Renal pelvis (tissue), 4 donors: ENCODE measurements around the gene PTAFR. TPM values are rescaled to one million over a fixed set of nuclear protein-coding genes. Genes with fewer than 3 reads are reported as not detected.
"Not testable (repeated sequence)": the region's sequence is repeated elsewhere in the genome, so short reads cannot be mapped to it uniquely, and the experiment has no call there.

Experiments
- DNase-seq: peaks from one replicate; pipeline ENCODE4 v3.0.0-alpha.2; 2013
- polyA plus RNA-seq, 3 donors: library from polyadenylated mRNA; unstranded; fragments of 120-200 nt; gene quantifications; one replicate each; pipeline ENCODE4 v1.2.1, GENCODE V29; 2013; ENCODE audit not compliant: insufficient read length in 3 of 3

The PTAFR gene
- polyA plus RNA-seq, 3 donors = 2.2 to 2.6 (median 2.4) TPM

GRCh38 chr1:28147264-28148094, 29.0 kb downstream of the PTAFR start:
- no peak for DNase-seq

GRCh38 chr1:28145728-28146127, 30.8 kb downstream of the PTAFR start:
- no peak for DNase-seq

- DNase-seq = no peak
These were observed 32.0 kb downstream of the PTAFR start for GRCh38 chr1:28144203-28145135.

GRCh38 chr1:28143496-28144202, 32.8 kb downstream of the PTAFR start:
- no peak for DNase-seq

- DNase-seq = no peak
These were observed 34.8 kb downstream of the PTAFR start for GRCh38 chr1:28141685-28142084.

- not testable (repeated sequence) for DNase-seq
These were observed 36.6 kb downstream of the PTAFR start for GRCh38 chr1:28139866-28140265.

- DNase-seq = no peak
These were observed 37.3 kb downstream of the PTAFR start for GRCh38 chr1:28139025-28139712.

- DNase-seq = no peak
These were observed 39.4 kb downstream of the PTAFR start for GRCh38 chr1:28136922-28137613.

GRCh38 chr1:28136169-28136921, 40.1 kb downstream of the PTAFR start:
- no peak for DNase-seq

- peak; percentile 45 for DNase-seq
These were observed 40.9 kb downstream of the PTAFR start for GRCh38 chr1:28135371-28136168.

- DNase-seq = no peak
These were observed 41.8 kb downstream of the PTAFR start for GRCh38 chr1:28134651-28135207.

- peak; percentile 38 for DNase-seq
These were observed 44.0 kb downstream of the PTAFR start for GRCh38 chr1:28132171-28133167.

GRCh38 chr1:28130901-28131300, 45.6 kb downstream of the PTAFR start:
- DNase-seq = no peak

- no peak for DNase-seq
These were observed 47.3 kb downstream of the PTAFR start for GRCh38 chr1:28129150-28129549.

- DNase-seq = no peak
These were observed 48.8 kb downstream of the PTAFR start for GRCh38 chr1:28127617-28128257.

- no peak for DNase-seq
These were observed 49.6 kb downstream of the PTAFR start for GRCh38 chr1:28126783-28127490.
